ENCODE results near the gene RBFOX2.

DNA sequence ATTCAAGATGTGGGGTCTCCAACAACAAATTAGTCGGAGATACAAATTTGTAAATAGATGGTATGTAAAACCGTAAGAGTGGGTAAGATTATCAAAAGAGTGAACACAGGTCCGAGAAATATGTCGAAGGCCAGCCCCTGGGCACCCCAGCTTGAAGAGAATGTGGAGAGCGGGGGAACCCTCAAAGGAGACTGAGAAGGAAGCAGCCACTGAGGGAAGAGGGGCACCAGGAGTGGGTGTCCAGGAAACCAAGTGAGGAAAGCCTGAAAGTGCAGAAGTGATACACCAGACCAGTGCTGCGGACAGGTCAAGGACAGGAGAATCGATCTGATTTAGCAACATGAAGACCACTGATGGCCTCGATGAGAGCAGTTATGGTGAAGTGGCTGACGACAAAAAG lies 296.5 kb downstream of the RBFOX2 start:
- TF ChIP-seq, protein P1, sequence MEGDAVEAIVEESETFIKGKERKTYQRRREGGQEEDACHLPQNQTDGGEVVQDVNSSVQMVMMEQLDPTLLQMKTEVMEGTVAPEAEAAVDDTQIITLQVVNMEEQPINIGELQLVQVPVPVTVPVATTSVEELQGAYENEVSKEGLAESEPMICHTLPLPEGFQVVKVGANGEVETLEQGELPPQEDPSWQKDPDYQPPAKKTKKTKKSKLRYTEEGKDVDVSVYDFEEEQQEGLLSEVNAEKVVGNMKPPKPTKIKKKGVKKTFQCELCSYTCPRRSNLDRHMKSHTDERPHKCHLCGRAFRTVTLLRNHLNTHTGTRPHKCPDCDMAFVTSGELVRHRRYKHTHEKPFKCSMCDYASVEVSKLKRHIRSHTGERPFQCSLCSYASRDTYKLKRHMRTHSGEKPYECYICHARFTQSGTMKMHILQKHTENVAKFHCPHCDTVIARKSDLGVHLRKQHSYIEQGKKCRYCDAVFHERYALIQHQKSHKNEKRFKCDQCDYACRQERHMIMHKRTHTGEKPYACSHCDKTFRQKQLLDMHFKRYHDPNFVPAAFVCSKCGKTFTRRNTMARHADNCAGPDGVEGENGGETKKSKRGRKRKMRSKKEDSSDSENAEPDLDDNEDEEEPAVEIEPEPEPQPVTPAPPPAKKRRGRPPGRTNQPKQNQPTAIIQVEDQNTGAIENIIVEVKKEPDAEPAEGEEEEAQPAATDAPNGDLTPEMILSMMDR (IDR thresholded peaks at IDR 0.05; ENCODE audit: low read depth, low read length) = no peak
- no peak for TF ChIP-seq EZH2phosphoT487 (IDR thresholded peaks at IDR 0.05; ENCODE audit: low read depth)

All from OCI-LY3 (cell line).